ENCODE results near the gene SGMS1.

GRCh38 chr10:50405723-50406122, 218.0 kb downstream of the SGMS1 start:
- TF ChIP-seq, protein P1, sequence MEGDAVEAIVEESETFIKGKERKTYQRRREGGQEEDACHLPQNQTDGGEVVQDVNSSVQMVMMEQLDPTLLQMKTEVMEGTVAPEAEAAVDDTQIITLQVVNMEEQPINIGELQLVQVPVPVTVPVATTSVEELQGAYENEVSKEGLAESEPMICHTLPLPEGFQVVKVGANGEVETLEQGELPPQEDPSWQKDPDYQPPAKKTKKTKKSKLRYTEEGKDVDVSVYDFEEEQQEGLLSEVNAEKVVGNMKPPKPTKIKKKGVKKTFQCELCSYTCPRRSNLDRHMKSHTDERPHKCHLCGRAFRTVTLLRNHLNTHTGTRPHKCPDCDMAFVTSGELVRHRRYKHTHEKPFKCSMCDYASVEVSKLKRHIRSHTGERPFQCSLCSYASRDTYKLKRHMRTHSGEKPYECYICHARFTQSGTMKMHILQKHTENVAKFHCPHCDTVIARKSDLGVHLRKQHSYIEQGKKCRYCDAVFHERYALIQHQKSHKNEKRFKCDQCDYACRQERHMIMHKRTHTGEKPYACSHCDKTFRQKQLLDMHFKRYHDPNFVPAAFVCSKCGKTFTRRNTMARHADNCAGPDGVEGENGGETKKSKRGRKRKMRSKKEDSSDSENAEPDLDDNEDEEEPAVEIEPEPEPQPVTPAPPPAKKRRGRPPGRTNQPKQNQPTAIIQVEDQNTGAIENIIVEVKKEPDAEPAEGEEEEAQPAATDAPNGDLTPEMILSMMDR (IDR thresholded peaks at IDR 0.05; ENCODE audit: extremely low read depth in 1 of 2, insufficient read depth in 1 of 2, low read depth in 1 of 2, low read length in 2 of 2), result no peak
- TF ChIP-seq POLR2A (IDR thresholded peaks at IDR 0.05; ENCODE audit: low read depth, low read length) (no peak), EZH2 (IDR thresholded peaks at IDR 0.05; ENCODE audit: borderline replicate concordance, low read depth, low read length, severe bottlenecking) (no peak), JUN (IDR thresholded peaks at IDR 0.05; ENCODE audit: borderline replicate concordance, insufficient read depth, insufficient read length, low read depth) (no peak), MYC (IDR thresholded peaks at IDR 0.05; ENCODE audit: low read depth, low read length) (no peak), POLR2AphosphoS5 (IDR thresholded peaks at IDR 0.05; ENCODE audit: insufficient read depth, low read depth, low read length) (no peak), FOS (IDR thresholded peaks at IDR 0.05; ENCODE audit: borderline replicate concordance, insufficient read depth, low read length) (no peak), MAX (IDR thresholded peaks at IDR 0.05; ENCODE audit: insufficient read depth, insufficient read length) (no peak)

All from endothelial cell of umbilical vein (primary cell).